BLaER1 treated with 17β-estradiol and CSF1 and Interleukin-3, amounts not matched to agents 10 nM and 100 nM (cell line): ENCODE measurements around the gene SLC25A23.

Source experiments
- H3K27ac ChIP-seq, 11 experiments: shearing (Covaris generic); formaldehyde crosslinking; 2 replicates each; pipeline ENCODE4 v1.8.1; 2022
- H3K27me3 ChIP-seq, 11 experiments: shearing (Covaris generic); formaldehyde crosslinking; 2 replicates each; pipeline ENCODE4 v1.8.1; 2022
- H3K36me3 ChIP-seq, 11 experiments: shearing (Covaris generic); formaldehyde crosslinking; 2 replicates each; pipeline ENCODE4 v1.8.1; 2022
- H3K4me1 ChIP-seq, 10 experiments: shearing (Covaris generic); formaldehyde crosslinking; 2 replicates each; pipeline ENCODE4 v1.8.1; 2022
- H3K4me2 ChIP-seq, 11 experiments: shearing (Covaris generic); formaldehyde crosslinking; 2 replicates each; pipeline ENCODE4 v1.8.1; 2022
- H3K4me3 ChIP-seq, 10 experiments: shearing (Covaris generic); formaldehyde crosslinking; 2 replicates each; pipeline ENCODE4 v1.8.1; 2022
- H3K9ac ChIP-seq, 11 experiments: shearing (Covaris generic); formaldehyde crosslinking; 2 replicates each; pipeline ENCODE4 v1.8.1; 2022
- H3K9me3 ChIP-seq, 11 experiments: shearing (Covaris generic); formaldehyde crosslinking; replicated peaks in 1 of 11; 2 replicates each; pipeline ENCODE4 v1.8.1; 2022
- H4K20me1 ChIP-seq, 11 experiments: shearing (Covaris generic); formaldehyde crosslinking; 2 replicates each; pipeline ENCODE4 v1.8.1; 2022
- Cebpa-rat ChIP-seq, 11 experiments: shearing (Covaris generic); IDR thresholded peaks; 2 replicates each; pipeline ENCODE4 v1.8.1; 2022

The SLC25A23 gene

GRCh38 chr19:6498294-6499036, 38.9 kb upstream of the SLC25A23 start:
- Histone ChIP-seq H3K27ac (peak overlapping the region in 7 of 11 experiments; percentile 8 to 69 (median 40); a peak in 9 of 22 replicates), H3K4me3 (no peak overlapping the region), H3K4me2 (peak overlapping the region; percentile 0 to 97 (median 44); a peak in 13 of 22 replicates), H3K9ac (peak overlapping the region in 4 of 11 experiments; percentile 8 to 47 (median 30); a peak in 3 of 22 replicates), H3K27me3 (no peaks in the 10 kb centered on the region), H4K20me1 (peaks cover 0 to 7% (median 0%) of the 10 kb centered on the region in 11 experiments; a peak in 2 of 22 replicates), H3K9me3 (no peaks in the 10 kb centered on the region), H3K4me1 (peaks cover 25 to 50% (median 43%) of the 10 kb centered on the region in 10 experiments), H3K36me3 (peaks cover 13 to 35% (median 22%) of the 10 kb centered on the region in 11 experiments; a peak in 17 of 22 replicates)
- TF ChIP-seq Cebpa-rat (IDR thresholded peaks at IDR 0.05) = 0 out of 22 replicates have a peak, but pooled peaks of 3 of the 11 experiments have one; percentile 18 to 20 (median 19)

- TF ChIP-seq Cebpa-rat (IDR thresholded peaks at IDR 0.05) = no peak
- H3K36me3 ChIP-seq = peaks cover 13 to 35% (median 22%) of the 10 kb centered on the region in 11 experiments; a peak in 17 of 22 replicates
These were observed 36.4 kb upstream of the SLC25A23 start for GRCh38 chr19:6495947-6496346.

GRCh38 chr19:6494438-6495036, 34.9 kb upstream of the SLC25A23 start:
- Histone ChIP-seq H3K4me2 (no peak overlapping the region), H3K27me3 (no peaks in the 10 kb centered on the region), H3K9me3 (peaks cover 7 to 18% (median 11%) of the 10 kb centered on the region in 11 experiments; a peak in 17 of 22 replicates), H3K27ac (no peak overlapping the region), H4K20me1 (no peaks in the 10 kb centered on the region), H3K4me3 (no peak overlapping the region), H3K9ac (no peak overlapping the region), H3K4me1 (peaks cover 0 to 24% (median 19%) of the 10 kb centered on the region in 10 experiments; a peak in 17 of 20 replicates), H3K36me3 (peaks cover 13 to 35% (median 22%) of the 10 kb centered on the region in 11 experiments; a peak in 17 of 22 replicates)
- TF ChIP-seq Cebpa-rat (IDR thresholded peaks at IDR 0.05) = no peak

More at GRCh38 chr19:6495947-6496346, 36.4 kb upstream of the SLC25A23 start:
- peaks cover 0 to 1% (median 0%) of the 10 kb centered on the region in 11 experiments; a peak in 2 of 22 replicates for H4K20me1 ChIP-seq
- peaks cover 7 to 16% (median 11%) of the 10 kb centered on the region in 11 experiments; a peak in 17 of 22 replicates for H3K9me3 ChIP-seq
- no peaks in the 10 kb centered on the region for H3K27me3 ChIP-seq
- no peak overlapping the region for H3K4me3 ChIP-seq
- H3K4me2 ChIP-seq = no peak overlapping the region
- H3K4me1 ChIP-seq = peaks cover 7 to 31% (median 25%) of the 10 kb centered on the region in 10 experiments
- no peak overlapping the region for H3K27ac ChIP-seq
- H3K9ac ChIP-seq = no peak overlapping the region

DNA sequence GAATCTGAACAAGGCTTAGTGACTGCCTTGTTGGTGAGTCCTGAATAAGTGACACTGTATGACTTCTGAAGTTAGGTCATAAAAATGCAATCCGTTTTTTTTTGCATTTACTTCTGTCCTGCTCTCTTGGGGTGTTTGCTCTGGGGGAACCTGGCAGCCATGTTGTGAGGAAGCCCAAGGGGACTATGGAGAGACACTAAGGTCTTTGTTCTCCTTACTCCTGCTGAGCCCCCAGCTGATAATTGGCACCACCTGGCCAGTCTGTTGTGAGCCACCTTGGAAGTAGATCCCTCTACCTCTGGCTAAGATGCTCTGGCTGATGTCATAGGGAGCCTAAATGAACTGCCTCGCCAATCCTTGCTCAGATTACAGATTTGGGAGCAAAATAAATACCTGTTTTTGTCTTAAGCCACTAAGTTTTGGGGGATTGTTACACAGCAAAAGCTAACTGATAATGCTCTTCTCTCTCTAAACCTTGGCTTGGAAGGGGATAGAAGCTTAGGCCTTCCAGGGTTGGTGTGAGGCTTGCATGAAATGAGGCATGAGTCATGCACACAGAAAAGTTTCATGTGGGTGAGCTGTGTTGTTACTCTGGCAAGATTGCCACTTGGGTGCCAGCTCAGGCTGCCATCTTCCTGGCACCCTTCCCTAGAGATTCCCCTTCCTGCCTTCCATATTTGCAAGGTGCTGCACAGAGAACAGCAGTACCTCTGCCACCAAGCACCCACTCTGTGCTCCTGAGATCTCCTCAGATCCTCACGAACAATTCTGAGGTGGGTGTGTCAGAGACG, 32.4 kb upstream of the SLC25A23 start:
- Histone ChIP-seq H3K27ac (no peak overlapping the region), H4K20me1 (no peaks in the 10 kb centered on the region), H3K4me2 (no peak overlapping the region), H3K27me3 (no peaks in the 10 kb centered on the region), H3K9me3 (peaks cover 7 to 18% (median 11%) of the 10 kb centered on the region in 11 experiments; a peak in 17 of 22 replicates), H3K4me3 (no peak overlapping the region), H3K4me1 (peaks cover 0 to 13% (median 7%) of the 10 kb centered on the region in 10 experiments; a peak in 10 of 20 replicates), H3K9ac (no peak overlapping the region), H3K36me3 (peaks cover 13 to 26% (median 20%) of the 10 kb centered on the region in 11 experiments; a peak in 17 of 22 replicates)
- no peak for TF ChIP-seq Cebpa-rat (IDR thresholded peaks at IDR 0.05)

GRCh38 chr19:6490134-6490533, 30.5 kb upstream of the SLC25A23 start:
- H3K4me1 ChIP-seq = peaks cover 0 to 13% (median 7%) of the 10 kb centered on the region in 10 experiments; a peak in 10 of 20 replicates
- no peak overlapping the region for H3K9ac ChIP-seq
- peaks cover 4 to 15% (median 10%) of the 10 kb centered on the region in 11 experiments; a peak in 16 of 22 replicates for H3K36me3 ChIP-seq
- H3K4me2 ChIP-seq = peak overlapping the region in 4 of 11 experiments; percentile 16 to 66 (median 34); a peak in 6 of 22 replicates
- H3K9me3 ChIP-seq = peaks cover 7 to 18% (median 11%) of the 10 kb centered on the region in 11 experiments; a peak in 17 of 22 replicates
- no peak overlapping the region for H3K27ac ChIP-seq
- no peaks in the 10 kb centered on the region for H4K20me1 ChIP-seq
- H3K4me3 ChIP-seq = no peak overlapping the region
- no peaks in the 10 kb centered on the region for H3K27me3 ChIP-seq
- no peak for TF ChIP-seq Cebpa-rat (IDR thresholded peaks at IDR 0.05)

GRCh38 chr19:6489278-6490061, 29.9 kb upstream of the SLC25A23 start:
- Histone ChIP-seq H3K36me3 (peaks cover 0 to 9% (median 4%) of the 10 kb centered on the region in 11 experiments; a peak in 11 of 22 replicates), H3K27me3 (no peaks in the 10 kb centered on the region), H3K9me3 (peaks cover 7 to 18% (median 11%) of the 10 kb centered on the region in 11 experiments; a peak in 17 of 22 replicates), H3K4me2 (peak overlapping the region in 4 of 11 experiments; percentile 16 to 66 (median 34); a peak in 6 of 22 replicates), H3K4me3 (no peak overlapping the region), H3K27ac (no peak overlapping the region), H3K9ac (no peak overlapping the region; a peak in 1 of 22 replicates), H4K20me1 (no peaks in the 10 kb centered on the region), H3K4me1 (peaks cover 0 to 13% (median 8%) of the 10 kb centered on the region in 10 experiments; a peak in 10 of 20 replicates)
- no peak for TF ChIP-seq Cebpa-rat (IDR thresholded peaks at IDR 0.05)

DNA sequence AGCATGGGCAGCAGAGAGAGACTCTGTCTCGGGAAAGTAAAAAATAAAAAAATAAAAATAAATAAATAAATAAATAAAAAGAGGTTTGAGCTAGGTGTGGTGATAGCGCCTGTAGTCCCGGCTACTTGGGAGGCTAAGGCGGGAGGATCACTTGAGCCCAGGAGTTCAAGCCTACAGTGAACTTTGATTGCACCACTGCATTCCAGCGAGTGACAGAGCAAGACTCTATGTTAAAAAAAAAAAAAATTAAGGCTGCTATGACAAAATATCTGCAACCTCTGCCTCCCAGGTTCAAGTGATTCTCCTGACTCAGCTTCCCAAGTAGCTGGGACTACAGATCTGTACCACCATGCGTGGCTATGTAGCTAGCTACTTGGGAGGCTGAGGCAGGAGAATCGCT, 25.2 kb upstream of the SLC25A23 start:
- Histone ChIP-seq H3K9ac (no peak overlapping the region), H3K4me2 (no peak overlapping the region), H3K27me3 (no peaks in the 10 kb centered on the region), H3K4me1 (peaks cover 27 to 46% (median 38%) of the 10 kb centered on the region in 10 experiments), H3K4me3 (no peak overlapping the region), H3K9me3 (no peaks in the 10 kb centered on the region), H3K36me3 (no peaks in the 10 kb centered on the region), H4K20me1 (no peaks in the 10 kb centered on the region), H3K27ac (no peak overlapping the region)
- no peak for TF ChIP-seq Cebpa-rat (IDR thresholded peaks at IDR 0.05)

DNA sequence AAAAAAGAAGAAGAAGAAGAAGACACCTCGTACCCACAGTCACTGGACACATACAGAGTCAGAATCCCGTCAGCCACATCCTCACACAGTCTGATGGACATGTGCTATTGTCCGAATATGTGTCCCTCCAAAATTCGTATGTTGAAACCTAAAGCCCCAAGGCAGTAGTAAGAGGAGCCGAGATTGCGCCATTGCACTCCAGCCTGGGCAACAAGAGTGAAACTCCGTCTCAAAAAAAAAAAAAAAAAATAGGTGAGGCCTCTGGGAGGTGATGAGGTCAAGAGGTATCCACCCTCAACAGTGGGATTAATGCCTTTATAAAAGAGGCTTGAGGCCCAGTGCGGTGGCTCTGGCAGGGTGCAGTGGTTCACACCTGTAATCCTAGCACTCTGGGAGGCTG, 24.6 kb upstream of the SLC25A23 start:
- Histone ChIP-seq H3K27ac (no peak overlapping the region), H3K27me3 (no peaks in the 10 kb centered on the region), H3K4me3 (no peak overlapping the region), H4K20me1 (no peaks in the 10 kb centered on the region), H3K36me3 (peaks cover 0 to 4% (median 0%) of the 10 kb centered on the region in 11 experiments; a peak in 3 of 22 replicates), H3K9me3 (peaks cover 0 to 1% (median 0%) of the 10 kb centered on the region in 11 experiments; a peak in 2 of 22 replicates), H3K4me1 (peaks cover 21 to 46% (median 42%) of the 10 kb centered on the region in 10 experiments), H3K4me2 (no peak overlapping the region), H3K9ac (no peak overlapping the region)
- no peak for TF ChIP-seq Cebpa-rat (IDR thresholded peaks at IDR 0.05)
